IMR-90 (cell line): Measurements from ENCODE around the gene DCST2. TPM values are rescaled to one million over a fixed set of nuclear protein-coding genes. Genes with fewer than 3 reads are reported as not detected.

Experiments used
- ATAC-seq: fragments of 200-7000 bp; cut with Tn5 transposase; 2 replicates; pipeline ENCODE4 v1.9.1; 2020; ENCODE audit warnings: low read depth, mild to moderate bottlenecking, moderate library complexity
- BruUV-seq: library from RNA; stranded (reverse); fragments of 400-500 nt; replicated peaks from 2 replicates; lab custom pipeline; 2021; lab: Mats Ljungman, UMichigan
- CTCF ChIA-PET: fragments of 300-600 bp; formaldehyde crosslinking; extraction: SDS; loops from one replicate; lab custom pipeline; 2021; ENCODE audit warnings: antibody characterized with exemption; lab: Yijun Ruan, JAX
- POLR2A ChIA-PET: fragments of 300-600 bp; sonication (Branson Sonifier 250); formaldehyde crosslinking; loops from one replicate; lab custom pipeline; 2022; ENCODE audit warnings: antibody characterized with exemption; ENCODE audit not compliant: unreplicated experiment; lab: Charles Lee
- DNase-seq: peaks from one replicate; pipeline ENCODE4 v3.0.0; 2013
- H2AFZ ChIP-seq: replicated peaks from 2 replicates; pipeline ENCODE3; 2013; ENCODE audit warnings: low read length, mild to moderate bottlenecking; ENCODE audit not compliant: poor library complexity
- H2AK5ac ChIP-seq: 2 replicates; pipeline ENCODE4 v1.6.1; 2013; ENCODE audit warnings: low read depth, low read length, inconsistent platforms
- H2AK9ac ChIP-seq: replicated peaks from 2 replicates; pipeline ENCODE3; 2013; ENCODE audit warnings: mild to moderate bottlenecking, low read depth, low read length, moderate library complexity; ENCODE audit not compliant: poor library complexity
- H2BK120ac ChIP-seq: 2 replicates; pipeline ENCODE4 v1.6.1; 2013; ENCODE audit warnings: low read depth, low read length, inconsistent platforms
- H2BK15ac ChIP-seq: 3 replicates; pipeline ENCODE4 v1.6.1; 2013; ENCODE audit warnings: low read depth, low read length, inconsistent platforms
- H2BK20ac ChIP-seq: 2 replicates; pipeline ENCODE4 v1.6.1; 2013; ENCODE audit warnings: low read depth, mild to moderate bottlenecking, inconsistent platforms, low read length, moderate library complexity
- H2BK5ac ChIP-seq: 2 replicates; pipeline ENCODE4 v1.6.1; 2013; ENCODE audit warnings: mild to moderate bottlenecking, low read depth, low read length, inconsistent platforms; ENCODE audit not compliant: poor library complexity, severe bottlenecking
- H3K14ac ChIP-seq: replicated peaks from 2 replicates; pipeline ENCODE4 v1.6.1; 2013; ENCODE audit warnings: low read depth, low read length, inconsistent platforms
- H3K18ac ChIP-seq: 2 replicates; pipeline ENCODE4 v1.6.1; 2013; ENCODE audit warnings: low read depth, low read length, control low read depth
- H3K23ac ChIP-seq: 2 replicates; pipeline ENCODE4 v1.6.1; 2013; ENCODE audit warnings: low read depth, low read length, inconsistent platforms
- H3K27ac ChIP-seq: 2 replicates; pipeline ENCODE4 v1.5.1; 2013; ENCODE audit warnings: mild to moderate bottlenecking, control low read depth, low read length; ENCODE audit not compliant: insufficient read depth
- H3K27me3 ChIP-seq: 2 replicates; pipeline ENCODE4 v1.6.1; 2013; ENCODE audit warnings: low read length; ENCODE audit not compliant: control insufficient read depth, insufficient read depth
- H3K36me3 ChIP-seq: 2 replicates; pipeline ENCODE4 v1.6.1; 2013; ENCODE audit warnings: low read length, mixed read lengths; ENCODE audit not compliant: control insufficient read depth, insufficient read depth
- H3K4ac ChIP-seq: 2 replicates; pipeline ENCODE4 v1.6.1; 2013; ENCODE audit warnings: low read depth, low read length, inconsistent platforms
- H3K4me1 ChIP-seq: 2 replicates; pipeline ENCODE4 v1.6.1; 2013; ENCODE audit warnings: low read length, mixed read lengths; ENCODE audit not compliant: control insufficient read depth, insufficient read depth
- H3K4me2 ChIP-seq: 2 replicates; pipeline ENCODE4 v1.6.1; 2013; ENCODE audit warnings: low read depth, mild to moderate bottlenecking, control low read depth, low read length, moderate library complexity
- H3K4me3 ChIP-seq: 2 replicates; pipeline ENCODE4 v1.5.1; 2013; ENCODE audit warnings: low read depth, mild to moderate bottlenecking, control low read depth, low read length, moderate library complexity; ENCODE audit not compliant: insufficient read depth
- H3K56ac ChIP-seq: 2 replicates; pipeline ENCODE4 v1.6.1; 2013; ENCODE audit warnings: low read length, inconsistent platforms; ENCODE audit not compliant: insufficient read depth; ENCODE audit errors: extremely low read depth
- H3K79me1 ChIP-seq, 2 experiments: 2 replicates each; pipeline ENCODE4 v1.6.1; 2013; ENCODE audit warnings: low read length in 2 of 2, inconsistent platforms in 1 of 2, low read depth in 1 of 2
- H3K9ac ChIP-seq: 2 replicates; pipeline ENCODE4 v1.6.1; 2013; ENCODE audit warnings: low read depth, low read length, control low read depth
- H3K9me1 ChIP-seq: 2 replicates; pipeline ENCODE4 v1.6.1; 2013; ENCODE audit warnings: low read length, inconsistent platforms; ENCODE audit not compliant: insufficient read depth
- H3K9me3 ChIP-seq: 2 replicates; pipeline ENCODE4 v1.6.1; 2013; ENCODE audit warnings: low read length; ENCODE audit not compliant: control insufficient read depth, insufficient read depth
- H4K20me1 ChIP-seq: 2 replicates; pipeline ENCODE4 v1.6.1; 2013; ENCODE audit warnings: low read length, inconsistent platforms; ENCODE audit not compliant: insufficient read depth
- H4K5ac ChIP-seq: 2 replicates; pipeline ENCODE4 v1.6.1; 2013; ENCODE audit warnings: mild to moderate bottlenecking, low read depth, low read length, control low read depth
- H4K8ac ChIP-seq, 2 experiments: 2 replicates each; pipeline ENCODE4 v1.6.1; 2013; ENCODE audit warnings: low read depth in 2 of 2, low read length in 2 of 2, control low read depth in 1 of 2, inconsistent platforms in 1 of 2
- H4K91ac ChIP-seq: 2 replicates; pipeline ENCODE4 v1.6.1; 2013; ENCODE audit warnings: low read depth, low read length, inconsistent platforms; ENCODE audit not compliant: insufficient read depth
- BHLHE40 ChIP-seq: fragments of 150-350 bp; IDR thresholded peaks from 2 replicates; pipeline ENCODE4 v1.6.1; 2016; ENCODE audit warnings: mild to moderate bottlenecking, low read depth, low read length
- CEBPB ChIP-seq: IDR thresholded peaks from 2 replicates; pipeline ENCODE4 v1.6.1; 2012; ENCODE audit warnings: low read depth, low read length, improper control_type of control experiment
- CHD1 ChIP-seq: IDR thresholded peaks from 2 replicates; pipeline ENCODE4 v1.6.1; 2012; ENCODE audit warnings: low read depth, low read length, improper control_type of control experiment
- CTCF ChIP-seq: conservative IDR thresholded peaks from 2 replicates; pipeline ENCODE4 v1.5.1; 2012; ENCODE audit warnings: mild to moderate bottlenecking, low read depth, low read length, improper control_type of control experiment
- FOS ChIP-seq: fragments of 150-350 bp; IDR thresholded peaks from 2 replicates; pipeline ENCODE4 v1.6.1; 2016; ENCODE audit warnings: low read depth, low read length
- MAFK ChIP-seq: IDR thresholded peaks from 2 replicates; pipeline ENCODE4 v1.6.1; 2012; ENCODE audit warnings: low read depth, low read length, improper control_type of control experiment
- MAZ ChIP-seq: IDR thresholded peaks from 2 replicates; pipeline ENCODE4 v1.6.1; 2012; ENCODE audit warnings: low read depth, mild to moderate bottlenecking, low read length, improper control_type of control experiment, moderate library complexity, borderline replicate concordance
- MXI1 ChIP-seq: IDR thresholded peaks from 2 replicates; pipeline ENCODE4 v1.6.1; 2012; ENCODE audit warnings: low read depth, mild to moderate bottlenecking, low read length, moderate library complexity, borderline replicate concordance
- NFE2L2 ChIP-seq: fragments of 150-350 bp; IDR thresholded peaks from 2 replicates; pipeline ENCODE4 v1.6.1; 2016; ENCODE audit warnings: low read depth, mild to moderate bottlenecking, low read length
- POLR2A ChIP-seq: IDR thresholded peaks from 2 replicates; pipeline ENCODE4 v1.6.1; 2012; ENCODE audit warnings: mild to moderate bottlenecking, low read depth, low read length
- RAD21 ChIP-seq: IDR thresholded peaks from 2 replicates; pipeline ENCODE4 v1.6.1; 2012; ENCODE audit warnings: low read length, improper control_type of control experiment
- RCOR1 ChIP-seq: IDR thresholded peaks from 2 replicates; pipeline ENCODE4 v1.6.1; 2012; ENCODE audit warnings: mild to moderate bottlenecking, low read length, improper control_type of control experiment; ENCODE audit not compliant: insufficient replicate concordance
- RFX5 ChIP-seq: IDR thresholded peaks from 2 replicates; pipeline ENCODE4 v1.8.0; 2012; ENCODE audit warnings: low read depth, mild to moderate bottlenecking, low read length, moderate library complexity
- SMC3 ChIP-seq: fragments of 150-350 bp; IDR thresholded peaks from 2 replicates; pipeline ENCODE4 v1.6.1; 2016; ENCODE audit warnings: low read depth, mild to moderate bottlenecking, antibody characterized with exemption, low read length, moderate library complexity
- USF2 ChIP-seq: fragments of 150-350 bp; IDR thresholded peaks from 2 replicates; pipeline ENCODE4 v1.6.1; 2017; ENCODE audit warnings: mild to moderate bottlenecking, antibody characterized with exemption, low read length, low read depth
- WGBS, 2 experiments: methylation state at CpG; one replicate each; pipeline versions ENCODE4 v1.1.5 to v1.1.7; 2013; ENCODE audit warnings: missing lambda C conversion rate in 2 of 2; ENCODE audit not compliant: insufficient read length in 1 of 2; ENCODE audit errors: extremely low coverage in 2 of 2; 5-methylcytosine and 5-hydroxymethylcytosine counted together
- dilution Hi-C: fragments of 300-500 bp; cut with HindIII; formaldehyde crosslinking; loops from one replicate; pipeline ENCODE4 v1.14.3; 2018; ENCODE audit warnings: low sequenced_read_pairs; ENCODE audit not compliant: unreplicated experiment
- in situ Hi-C: fragments of 300-500 bp; cut with MboI; formaldehyde crosslinking; loops from 3 replicates; pipeline ENCODE4 v1.14.3; 2019; ENCODE audit warnings: low sequenced_read_pairs, inconsistent platforms, mixed read lengths
- intact Hi-C: fragments of 100-400 bp; cut with micrococcal nuclease; formaldehyde crosslinking; loops from 2 replicates; pipeline ENCODE4 v1.10.0; 2022
- polyA plus RNA-seq, 3 experiments: library from polyadenylated mRNA; depleted of rRNA; stranded (reverse); fragments of >200 nt; gene quantifications; 2 replicates each; pipeline ENCODE4 v1.2.3, GENCODE V29; 2012; ENCODE audit warnings: low replicate concordance in 1 of 3
- total RNA-seq: library from RNA; depleted of rRNA; stranded (reverse); fragments of >200 nt; gene quantifications from 2 replicates; pipeline ENCODE4 v1.2.3, GENCODE V29; 2012

Gene DCST2
- total and polyA plus RNA-seq, 2 of the 4 experiments (the other 2 are of a cell fraction) = 0.14 TPM; not detected in 1

- H3K4me2 ChIP-seq = no peak overlapping the region
- intact Hi-C loops = no loop called here
- no peaks in the 10 kb centered on the region for H3K9me3 ChIP-seq
- H3K4me3 ChIP-seq = no peak overlapping the region
- H2BK20ac ChIP-seq = no peak overlapping the region
- no peak for TF ChIP-seq MAFK
- TF ChIP-seq CEBPB = no peak
- no peak for TF ChIP-seq CTCF
- no peak for TF ChIP-seq NFE2L2
- no peak for TF ChIP-seq FOS
- no peak for TF ChIP-seq SMC3
- TF ChIP-seq POLR2A = no peak
- no peak for TF ChIP-seq RAD21
- TF ChIP-seq BHLHE40 = no peak
- TF ChIP-seq CHD1 = no peak
- TF ChIP-seq RCOR1 = no peak
- no peak for TF ChIP-seq MAZ
- TF ChIP-seq USF2 = no peak
- TF ChIP-seq MXI1 = no peak
- TF ChIP-seq RFX5 = no peak
- H2BK15ac ChIP-seq = no peak overlapping the region
- H3K79me1 ChIP-seq = peaks cover 0 to 5% of the 10 kb centered on the region in 2 experiments; a peak in 2 of 4 replicates
- no peak overlapping the region for H3K18ac ChIP-seq
- H4K5ac ChIP-seq = no peak overlapping the region
- H3K27ac ChIP-seq = no peak overlapping the region
- peaks cover 5% of the 10 kb centered on the region; the same call in 1 of the 2 replicates for H3K4me1 ChIP-seq
- dilution Hi-C loops = no loop called here
- peaks cover 8% of the 10 kb centered on the region; the same call in 1 of the 2 replicates for H3K9me1 ChIP-seq
- DNase-seq (no peak), ATAC-seq (no peak)
- peak overlapping the region in 1 of 2 experiments; percentile 69; a peak in 1 of 4 replicates for H4K8ac ChIP-seq
- H3K27me3 ChIP-seq = peaks cover 14% of the 10 kb centered on the region
- no peak overlapping the region for H3K23ac ChIP-seq
- no peak overlapping the region for H2AK5ac ChIP-seq
- H4K91ac ChIP-seq = no peak overlapping the region
- in situ Hi-C loops = no loop called here
- ChIA-PET CTCF (interaction anchor here (1.1 to 1.4 kb wide), 3 partner anchors 15 to 25 kb away, joined by 3 to 4 read pairs (median 3); no protein-coding TSS in a partner anchor), POLR2A (no interaction called here)
- no TSS peak for BruUV-seq
- no peak overlapping the region for H3K4ac ChIP-seq
- no peak overlapping the region for H3K9ac ChIP-seq
- no CpG with 5 or more reads among the region's 28 CpGs for WGBS, 2 experiments
- no peak overlapping the region for H3K14ac ChIP-seq
- H2AK9ac ChIP-seq = peak overlapping the region; percentile 89
- H2AFZ ChIP-seq = peak overlapping the region; percentile 89
- H4K20me1 ChIP-seq = peaks cover 4% of the 10 kb centered on the region; the same call in 1 of the 2 replicates
- no peak overlapping the region for H2BK5ac ChIP-seq
- peaks cover 21% of the 10 kb centered on the region; the same call in 1 of the 2 replicates for H3K36me3 ChIP-seq
- H3K56ac ChIP-seq = no peak overlapping the region
- H2BK120ac ChIP-seq = no peak overlapping the region
Measured at GRCh38 chr1:155070158-155070621, 36.6 kb upstream of the DCST2 start.
